Left renal cortex interstitium (tissue), 4 donors: ENCODE results near the gene NOA1. TPM values are rescaled to one million over a fixed set of nuclear protein-coding genes. Genes with fewer than 3 reads are reported as not detected.
A peak's percentile ranks its signal among the peaks of the same experiment; 100 is the strongest.
"Not testable (repeated sequence)": the region's sequence is repeated elsewhere in the genome, so short reads cannot be mapped to it uniquely, and the experiment has no call there.

Experiments
- DNase-seq, 4 donors: peaks; one replicate each; pipeline ENCODE4 v3.0.0-alpha.2; 2013; ENCODE audit warnings: low read depth in 4 of 4, low spot score in 2 of 4, missing footprints in 1 of 4
- polyA plus RNA-seq, 4 donors: library from polyadenylated mRNA; unstranded; fragments of 120-200 nt; gene quantifications; one replicate each; pipeline ENCODE4 v1.2.1, GENCODE V29; 2013; ENCODE audit not compliant: insufficient read length in 4 of 4

Gene NOA1
- polyA plus RNA-seq, 4 donors = 21.7 to 23.0 (median 22.5) TPM

DNA sequence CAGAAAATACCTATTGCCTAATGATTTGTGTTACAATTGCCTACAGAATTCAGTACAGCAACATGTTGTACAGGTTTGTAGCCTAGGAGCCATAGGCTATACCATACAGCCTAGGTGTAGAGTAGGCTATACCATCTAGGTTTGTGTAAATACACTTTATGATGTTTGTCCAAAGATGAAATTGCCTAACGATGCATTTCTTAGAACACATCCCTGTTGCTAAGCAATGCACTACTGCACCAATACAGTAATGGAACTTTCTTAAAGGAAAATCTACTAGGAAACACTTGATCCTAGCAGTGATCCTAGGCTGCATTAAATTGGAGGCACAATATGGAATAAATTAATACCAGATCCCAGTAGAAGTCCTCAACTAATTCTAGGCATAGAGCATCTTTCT lies 18.3 kb downstream of the NOA1 start:
- no peak for DNase-seq

DNA sequence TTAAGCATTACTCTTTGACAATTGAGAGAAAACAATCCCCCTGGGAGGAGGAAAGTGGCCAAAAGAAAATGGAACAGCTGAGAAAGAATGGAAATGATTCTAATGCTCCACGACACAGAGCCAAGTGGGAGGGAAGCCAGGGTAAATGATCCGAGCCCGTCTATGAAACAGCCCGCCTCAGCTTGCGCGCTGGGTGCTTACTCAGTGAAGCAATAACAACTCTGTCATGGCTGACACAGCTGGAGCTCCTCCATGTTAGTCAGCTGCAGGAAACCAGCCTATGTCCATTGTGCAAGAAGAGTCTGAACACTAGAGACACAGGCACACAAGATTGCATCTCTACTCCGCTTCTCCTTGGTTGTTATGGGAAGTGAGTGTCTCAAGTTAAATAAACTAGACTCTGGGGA lies 19.3 kb downstream of the NOA1 start:
- DNase-seq = peak in 2 of 4 donors; percentile 68 to 75

DNA sequence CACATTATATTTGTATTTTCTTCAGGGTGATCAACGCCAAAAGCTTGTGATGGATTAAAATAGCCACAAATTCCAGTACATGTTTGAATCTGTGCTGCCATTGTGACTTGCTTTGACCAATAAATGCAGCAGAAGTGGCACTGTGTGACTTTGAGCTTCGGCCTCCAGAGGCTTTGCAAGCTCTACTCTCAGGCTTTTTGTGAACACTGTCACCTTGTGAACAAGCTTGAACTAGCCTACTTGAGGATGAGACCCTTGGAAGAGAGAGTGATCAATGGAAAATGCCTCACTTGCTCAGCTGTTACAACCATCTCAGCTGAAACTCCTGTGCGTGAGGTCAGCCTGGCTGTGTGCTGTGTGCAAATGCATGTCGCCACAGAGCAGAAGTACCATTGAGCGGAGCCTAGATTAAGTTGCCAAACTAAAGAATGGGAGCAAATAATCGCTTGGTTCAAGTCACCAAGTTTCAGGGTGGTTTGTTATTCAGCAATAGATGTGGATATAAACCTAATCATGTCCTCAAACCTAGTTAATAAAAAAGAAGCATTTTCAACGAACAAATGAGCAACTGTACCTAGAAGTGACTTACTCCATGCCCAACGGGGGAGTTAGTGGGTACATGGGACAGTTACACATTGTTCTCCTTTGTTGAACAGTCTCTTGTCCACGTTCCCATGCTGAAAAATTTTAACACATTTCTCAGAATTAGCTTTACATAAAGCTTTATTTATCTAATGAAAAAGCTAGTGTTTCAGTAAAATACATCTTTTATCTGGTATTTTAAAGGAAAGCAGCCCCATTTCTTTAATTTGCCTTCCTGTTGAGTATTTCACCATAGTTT lies 23.5 kb downstream of the NOA1 start:
- no peak for DNase-seq

- no peak for DNase-seq
Measured at GRCh38 chr4:56941403-56941802, 36.0 kb downstream of the NOA1 start.

DNA sequence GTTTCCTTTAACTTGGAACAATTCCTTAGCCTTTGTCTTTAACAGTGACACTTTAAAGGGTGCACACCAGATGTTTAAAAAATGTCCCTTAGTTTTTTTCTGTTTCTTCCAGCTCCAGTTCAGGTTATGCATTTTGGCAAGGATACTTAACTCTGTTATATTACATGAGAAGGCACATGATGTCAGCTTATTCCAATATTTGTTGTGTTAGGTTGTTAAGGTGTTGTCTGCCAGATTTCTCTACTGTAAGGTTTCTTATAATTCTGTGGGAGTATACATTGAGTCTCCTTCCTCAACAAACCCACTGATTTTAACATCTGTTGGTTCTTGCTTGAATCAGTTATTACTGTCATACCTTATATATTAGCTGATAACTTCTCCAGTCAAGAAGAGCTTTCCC lies 36.4 kb downstream of the NOA1 start:
- DNase-seq = no peak

GRCh38 chr4:56940403-56940802 lies 37.0 kb downstream of the NOA1 start:
- DNase-seq = no peak

DNA sequence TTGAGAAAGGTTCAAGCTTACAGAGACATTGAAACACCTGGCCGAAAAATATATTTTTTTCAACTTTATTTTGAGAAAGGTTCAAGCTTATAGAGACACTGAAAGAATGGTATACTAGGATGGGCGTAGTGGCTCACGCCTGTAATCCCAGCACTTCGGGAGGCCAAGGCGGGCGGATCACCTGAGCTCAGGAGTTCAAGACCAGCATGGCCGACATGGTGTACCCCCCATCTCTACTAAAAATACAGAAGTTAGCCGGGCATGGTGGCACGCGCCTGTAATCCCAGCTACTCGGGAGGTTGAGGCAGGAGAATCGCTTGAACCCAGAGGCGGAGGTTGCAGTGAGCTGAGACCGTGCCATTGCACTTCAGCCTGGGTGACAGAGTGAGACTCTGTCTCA lies 37.6 kb downstream of the NOA1 start:
- not testable (repeated sequence) for DNase-seq

DNA sequence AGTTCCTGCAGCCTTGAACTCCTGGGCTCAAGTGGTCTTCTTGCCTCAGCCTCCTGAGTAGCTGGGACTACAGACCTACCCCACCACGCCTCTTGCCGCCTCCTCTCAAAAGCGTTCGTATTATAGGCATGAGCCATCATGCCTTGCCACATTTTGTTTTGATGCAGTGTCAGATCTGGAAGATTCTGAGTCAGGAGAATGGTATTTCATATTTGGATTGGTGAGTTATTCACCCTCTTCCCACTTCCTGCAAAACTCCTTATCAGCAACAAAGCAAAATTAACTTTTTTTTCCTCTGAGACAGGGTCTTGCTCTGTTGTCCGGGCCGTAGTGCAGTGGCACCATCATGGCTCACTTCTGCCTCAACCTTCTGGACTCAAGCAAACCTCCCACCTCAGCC lies 40.1 kb downstream of the NOA1 start:
- no peak for DNase-seq

GRCh38 chr4:56931924-56932323 lies 45.5 kb downstream of the NOA1 start:
- DNase-seq = no peak

DNA sequence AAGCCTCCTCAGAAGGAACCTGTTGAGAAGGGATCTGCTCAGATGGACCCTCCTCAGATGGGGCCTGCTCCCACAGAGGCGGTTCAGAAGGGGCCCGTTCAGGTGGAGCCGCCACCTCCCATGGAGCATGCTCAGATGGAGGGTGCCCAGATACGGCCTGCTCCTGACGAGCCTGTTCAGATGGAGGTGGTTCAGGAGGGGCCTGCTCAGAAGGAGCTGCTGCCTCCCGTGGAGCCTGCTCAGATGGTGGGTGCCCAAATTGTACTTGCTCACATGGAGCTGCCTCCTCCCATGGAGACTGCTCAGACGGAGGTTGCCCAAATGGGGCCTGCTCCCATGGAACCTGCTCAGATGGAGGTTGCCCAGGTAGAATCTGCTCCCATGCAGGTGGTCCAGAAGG lies 46.8 kb downstream of the NOA1 start:
- no peak for DNase-seq

GRCh38 chr4:56927196-56927595 lies 50.2 kb downstream of the NOA1 start:
- DNase-seq = no peak

DNA sequence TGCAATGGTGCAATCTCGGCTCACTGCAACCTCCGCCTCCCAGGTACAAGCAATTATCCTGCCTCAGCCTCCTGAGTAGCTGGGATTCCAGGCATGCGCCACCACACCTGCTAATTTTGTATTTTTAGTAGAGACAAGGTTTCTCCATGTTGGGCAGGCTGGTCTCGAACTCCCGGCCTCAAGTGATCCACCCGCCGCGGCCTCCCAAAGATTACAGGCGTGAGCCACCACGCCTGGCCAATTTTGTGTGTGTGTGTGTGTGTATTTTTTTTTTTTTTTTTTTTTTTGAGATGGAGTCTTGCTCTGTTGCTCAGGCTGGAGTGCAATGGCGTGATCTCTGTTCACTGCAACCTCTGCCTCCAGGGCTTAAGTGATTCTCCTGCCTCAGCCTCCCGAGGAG lies 62.4 kb downstream of the NOA1 start:
- not testable (repeated sequence) for DNase-seq

GRCh38 chr4:56914336-56914735 lies 63.1 kb downstream of the NOA1 start:
- no peak for DNase-seq

Other genes with a start within 250 kb of the NOA1 start
- gene SPINK2, start 155.9 kb downstream of the NOA1 start, polyA plus RNA-seq = not detected
- gene REST, start 69.7 kb downstream of the NOA1 start, polyA plus RNA-seq = 10 to 100 TPM; 48.4 to 59.7 (median 50.8) TPM
- gene POLR2B, start 1.3 kb upstream of the NOA1 start, polyA plus RNA-seq = 100 to 1,000 TPM in 2 of 4 donors, 10 to 100 TPM in 2; 94.0 to 119 (median 107) TPM
- 100 to 1,000 TPM; 466 to 679 (median 600) TPM for gene IGFBP7, start 132.8 kb upstream of the NOA1 start, polyA plus RNA-seq